ENCODE data around the gene SAPCD2. TPM values are rescaled to one million over a fixed set of nuclear protein-coding genes. Genes with fewer than 3 reads are reported as not detected.

The SAPCD2 gene
- total and polyA plus RNA-seq, 9 of the 15 experiments (the other 6 are each of a cell fraction or from before 2014, with no cell fraction given), result 3.4 to 91.8 (median 18.8) TPM

GRCh38 chr9:137086531-137087408 lies 16.4 kb upstream of the SAPCD2 start, which contains the start of gene MAN1B1 (continued):
- TF ChIP-seq SRSF1 (IDR thresholded peaks at IDR 0.05; ENCODE audit: low read depth, low read length), result no peak; the same call in 1 of the 2 replicates
- TF ChIP-seq FOXA1 (IDR thresholded peaks at IDR 0.05; ENCODE audit: borderline replicate concordance), result no peak
- TF ChIP-seq ZNF217 (CRISPR knock-in tag; IDR thresholded peaks at IDR 0.05), result no peak
- TF ChIP-seq THAP7 (CRISPR knock-in tag; IDR thresholded peaks at IDR 0.05), result no peak
- no peak for TF ChIP-seq MCM2 (IDR thresholded peaks at IDR 0.05; ENCODE audit: low read depth)
- TF ChIP-seq CEBPZ (IDR thresholded peaks at IDR 0.05; ENCODE audit: borderline replicate concordance, low read depth, low read length), result no peak
- no peak for TF ChIP-seq ZNF316 (IDR thresholded peaks at IDR 0.05)
- peak; percentile 97 for TF ChIP-seq GMEB1 (CRISPR knock-in tag; IDR thresholded peaks at IDR 0.05)
- TF ChIP-seq DDX20 (tag; IDR thresholded peaks at IDR 0.05; ENCODE audit: low read depth), result no peak
- no peak for TF ChIP-seq ZNF75A (CRISPR knock-in tag; IDR thresholded peaks at IDR 0.05)
- TF ChIP-seq KLF6 (CRISPR knock-in tag; IDR thresholded peaks at IDR 0.05; ENCODE audit: borderline replicate concordance), result no peak
- no peak for TF ChIP-seq E2F8 (IDR thresholded peaks at IDR 0.05; ENCODE audit: low read depth, partially characterized antibody)
- TF ChIP-seq ZNF263 (CRISPR knock-in tag; IDR thresholded peaks at IDR 0.05; ENCODE audit: borderline replicate concordance), result no peak
- TF ChIP-seq ZBTB49 (CRISPR knock-in tag; IDR thresholded peaks at IDR 0.05; ENCODE audit: borderline replicate concordance), result no peak
- no peak for TF ChIP-seq CGGBP1 (CRISPR knock-in tag; IDR thresholded peaks at IDR 0.05)

Measured in K562 (cell line).